MM.1S (cell line): ENCODE results near the gene AHSA1.

Source experiments
- DNase-seq: peaks from one replicate; pipeline ENCODE4 v3.0.0-alpha.2; 2015
- H2AFZ ChIP-seq: fragments of 300-600 bp; sonication (generic); 2 replicates; pipeline ENCODE4 v1.6.0; 2016; ENCODE audit warnings: antibody characterized with exemption, low read length
- H3F3A ChIP-seq: fragments of 300-600 bp; sonication (generic); 2 replicates; pipeline ENCODE4 v1.6.1; 2016; ENCODE audit warnings: mild to moderate bottlenecking, antibody characterized with exemption, low read length, moderate library complexity, mixed read lengths; ENCODE audit not compliant: insufficient read depth
- H3K27ac ChIP-seq: fragments of 300-600 bp; sonication (generic); 2 replicates; pipeline ENCODE4 v1.5.1; 2016; ENCODE audit warnings: mild to moderate bottlenecking, low read length
- H3K27me3 ChIP-seq: fragments of 300-600 bp; sonication (generic); replicated peaks from 2 replicates; pipeline ENCODE4 v1.6.0; 2016; ENCODE audit warnings: low read length; ENCODE audit not compliant: insufficient read depth
- H3K36me3 ChIP-seq: fragments of 300-600 bp; sonication (generic); replicated peaks from 2 replicates; pipeline ENCODE4 v1.6.1; 2016; ENCODE audit warnings: mild to moderate bottlenecking, low read length, mixed read lengths; ENCODE audit not compliant: insufficient read depth
- H3K4me1 ChIP-seq: fragments of 300-600 bp; sonication (generic); 2 replicates; pipeline ENCODE4 v1.6.1; 2016; ENCODE audit warnings: low read length, mixed read lengths
- H3K4me2 ChIP-seq: fragments of 300-600 bp; sonication (generic); 2 replicates; pipeline ENCODE4 v1.6.0; 2016; ENCODE audit warnings: low read depth, low read length
- H3K4me3 ChIP-seq: fragments of 300-600 bp; sonication (generic); 2 replicates; pipeline ENCODE4 v1.5.1; 2016; ENCODE audit warnings: low read length, mixed read lengths
- H3K79me2 ChIP-seq: fragments of 300-600 bp; sonication (generic); 2 replicates; pipeline ENCODE4 v1.6.1; 2016; ENCODE audit warnings: mixed run types, low read length, mixed read lengths
- H3K9ac ChIP-seq: fragments of 300-600 bp; sonication (generic); 2 replicates; pipeline ENCODE4 v1.6.1; 2016; ENCODE audit warnings: low read length, mixed read lengths
- H3K9me2 ChIP-seq: fragments of 300-600 bp; sonication (generic); replicated peaks from 2 replicates; pipeline ENCODE4 v1.6.1; 2016; ENCODE audit warnings: mild to moderate bottlenecking, low read length, mixed read lengths; ENCODE audit not compliant: insufficient read depth
- H3K9me3 ChIP-seq: fragments of 300-600 bp; sonication (generic); replicated peaks from 2 replicates; pipeline ENCODE4 v1.6.1; 2016; ENCODE audit warnings: mild to moderate bottlenecking, low read length, mixed read lengths; ENCODE audit not compliant: insufficient read depth
- H4K20me1 ChIP-seq: fragments of 300-600 bp; sonication (generic); 2 replicates; pipeline ENCODE4 v1.6.1; 2016; ENCODE audit warnings: mild to moderate bottlenecking, low read length, moderate library complexity, mixed read lengths; ENCODE audit not compliant: insufficient read depth
- EZH2 ChIP-seq: fragments of 300-600 bp; sonication (generic); optimal IDR thresholded peaks from 2 replicates; pipeline ENCODE3; 2017; ENCODE audit warnings: low read depth, mild to moderate bottlenecking, antibody characterized with exemption, low read length, mixed read lengths
- EZH2phosphoT487 ChIP-seq: fragments of 300-600 bp; sonication (generic); IDR thresholded peaks from 2 replicates; pipeline ENCODE4 v1.6.1; 2018; ENCODE audit warnings: antibody characterized with exemption, low read length
- TF ChIP-seq, protein P1 (sequence below): fragments of 300-600 bp; sonication (generic); IDR thresholded peaks from 2 replicates; pipeline ENCODE4 v1.5.1; 2016; ENCODE audit warnings: antibody characterized with exemption, low read length, mixed read lengths

The AHSA1 gene

DNA sequence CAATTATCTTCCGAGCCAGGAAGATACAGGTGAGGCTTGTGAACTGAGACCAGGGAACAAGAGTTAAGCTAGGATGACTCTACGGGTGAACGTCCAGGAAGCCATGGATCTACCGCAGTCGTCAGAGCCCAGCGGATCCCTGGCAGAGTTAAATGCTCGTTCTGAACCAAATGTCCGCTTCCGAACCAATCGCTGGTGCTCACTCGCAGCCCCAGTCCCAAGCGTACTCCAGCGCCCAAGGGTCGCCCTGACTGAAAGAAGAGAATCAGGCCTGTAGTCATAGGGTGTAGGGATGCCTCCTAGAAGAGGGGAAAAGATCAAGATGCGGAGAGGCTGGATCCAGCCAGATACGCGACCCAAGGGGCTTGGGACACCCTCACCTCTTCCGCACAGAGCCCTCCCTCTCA is 775 bp upstream of the AHSA1 start:
- Histone ChIP-seq H2AFZ (peak overlapping the region; percentile 46), H4K20me1 (no peaks in the 10 kb centered on the region), H3K79me2 (peaks cover 46% of the 10 kb centered on the region), H3K9me3 (no peaks in the 10 kb centered on the region), H3K4me2 (peak overlapping the region; percentile 74), H3K36me3 (0 out of 2 replicates have a peak, but pooled peaks cover 7% of the 10 kb centered on the region), H3K27me3 (no peaks in the 10 kb centered on the region), H3K4me1 (peaks cover 9% of the 10 kb centered on the region), H3K9ac (peak overlapping the region; percentile 77), H3K9me2 (no peaks in the 10 kb centered on the region), H3F3A (peaks cover 8% of the 10 kb centered on the region; the same call in 1 of the 2 replicates), H3K27ac (peak overlapping the region; percentile 50; the same call in 1 of the 2 replicates), H3K4me3 (peak overlapping the region; percentile 87)
- no peak for TF ChIP-seq EZH2
- TF ChIP-seq EZH2phosphoT487 = no peak
- TF ChIP-seq, protein P1, sequence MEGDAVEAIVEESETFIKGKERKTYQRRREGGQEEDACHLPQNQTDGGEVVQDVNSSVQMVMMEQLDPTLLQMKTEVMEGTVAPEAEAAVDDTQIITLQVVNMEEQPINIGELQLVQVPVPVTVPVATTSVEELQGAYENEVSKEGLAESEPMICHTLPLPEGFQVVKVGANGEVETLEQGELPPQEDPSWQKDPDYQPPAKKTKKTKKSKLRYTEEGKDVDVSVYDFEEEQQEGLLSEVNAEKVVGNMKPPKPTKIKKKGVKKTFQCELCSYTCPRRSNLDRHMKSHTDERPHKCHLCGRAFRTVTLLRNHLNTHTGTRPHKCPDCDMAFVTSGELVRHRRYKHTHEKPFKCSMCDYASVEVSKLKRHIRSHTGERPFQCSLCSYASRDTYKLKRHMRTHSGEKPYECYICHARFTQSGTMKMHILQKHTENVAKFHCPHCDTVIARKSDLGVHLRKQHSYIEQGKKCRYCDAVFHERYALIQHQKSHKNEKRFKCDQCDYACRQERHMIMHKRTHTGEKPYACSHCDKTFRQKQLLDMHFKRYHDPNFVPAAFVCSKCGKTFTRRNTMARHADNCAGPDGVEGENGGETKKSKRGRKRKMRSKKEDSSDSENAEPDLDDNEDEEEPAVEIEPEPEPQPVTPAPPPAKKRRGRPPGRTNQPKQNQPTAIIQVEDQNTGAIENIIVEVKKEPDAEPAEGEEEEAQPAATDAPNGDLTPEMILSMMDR = no peak
- DNase-seq = no peak

DNA sequence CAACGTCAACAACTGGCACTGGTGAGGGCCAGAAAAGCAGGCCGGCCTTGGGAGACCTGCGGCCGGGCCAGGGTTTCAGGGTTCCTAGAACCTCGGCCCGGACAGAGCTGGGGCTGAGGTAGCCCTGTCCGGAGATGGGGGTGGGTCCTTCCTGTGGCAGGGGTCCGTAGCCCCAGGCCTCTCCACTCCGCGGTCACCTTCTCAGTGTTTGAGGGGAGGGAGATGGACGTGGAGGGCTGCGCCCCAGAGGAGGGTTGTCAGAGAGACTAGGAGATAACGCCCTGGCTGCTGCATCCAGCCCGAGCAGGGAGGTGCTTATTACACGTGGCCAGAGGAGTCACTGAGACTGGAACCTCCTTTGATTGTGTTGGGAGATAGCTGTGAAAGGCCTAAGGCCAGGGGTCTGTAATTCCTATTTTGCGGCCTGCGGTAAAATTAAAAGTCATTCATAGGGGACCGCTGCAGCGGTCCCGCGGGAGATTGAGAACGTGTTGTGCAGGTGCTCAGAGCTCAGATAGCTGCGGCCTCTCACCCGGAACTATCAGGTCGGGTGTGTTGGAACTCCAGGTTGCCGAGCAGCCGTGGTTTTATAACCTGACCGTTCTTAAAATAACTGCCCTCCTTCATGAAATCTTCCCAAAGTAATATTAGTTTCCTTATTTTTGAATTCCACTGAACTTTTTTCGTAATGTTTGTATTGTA is 507 bp downstream of the AHSA1 start:
- H3F3A ChIP-seq = peaks cover 8% of the 10 kb centered on the region; the same call in 1 of the 2 replicates
- TF ChIP-seq, protein P1 = no peak
- TF ChIP-seq EZH2 (no peak), EZH2phosphoT487 (no peak)
- H3K4me1 ChIP-seq = peaks cover 9% of the 10 kb centered on the region
- peak overlapping the region; percentile 86 for H3K4me2 ChIP-seq
- peak overlapping the region; percentile 77 for H3K9ac ChIP-seq
- H3K79me2 ChIP-seq = peaks cover 46% of the 10 kb centered on the region
- H4K20me1 ChIP-seq = no peaks in the 10 kb centered on the region
- H3K9me3 ChIP-seq = no peaks in the 10 kb centered on the region
- peak overlapping the region; percentile 68; the same call in 1 of the 2 replicates for H2AFZ ChIP-seq
- H3K9me2 ChIP-seq = no peaks in the 10 kb centered on the region
- peak; percentile 23 for DNase-seq
- 0 out of 2 replicates have a peak, but pooled peaks cover 7% of the 10 kb centered on the region for H3K36me3 ChIP-seq
- H3K27me3 ChIP-seq = no peaks in the 10 kb centered on the region
- H3K4me3 ChIP-seq = peak overlapping the region; percentile 88
- peak overlapping the region; percentile 75; the same call in 1 of the 2 replicates for H3K27ac ChIP-seq

DNA sequence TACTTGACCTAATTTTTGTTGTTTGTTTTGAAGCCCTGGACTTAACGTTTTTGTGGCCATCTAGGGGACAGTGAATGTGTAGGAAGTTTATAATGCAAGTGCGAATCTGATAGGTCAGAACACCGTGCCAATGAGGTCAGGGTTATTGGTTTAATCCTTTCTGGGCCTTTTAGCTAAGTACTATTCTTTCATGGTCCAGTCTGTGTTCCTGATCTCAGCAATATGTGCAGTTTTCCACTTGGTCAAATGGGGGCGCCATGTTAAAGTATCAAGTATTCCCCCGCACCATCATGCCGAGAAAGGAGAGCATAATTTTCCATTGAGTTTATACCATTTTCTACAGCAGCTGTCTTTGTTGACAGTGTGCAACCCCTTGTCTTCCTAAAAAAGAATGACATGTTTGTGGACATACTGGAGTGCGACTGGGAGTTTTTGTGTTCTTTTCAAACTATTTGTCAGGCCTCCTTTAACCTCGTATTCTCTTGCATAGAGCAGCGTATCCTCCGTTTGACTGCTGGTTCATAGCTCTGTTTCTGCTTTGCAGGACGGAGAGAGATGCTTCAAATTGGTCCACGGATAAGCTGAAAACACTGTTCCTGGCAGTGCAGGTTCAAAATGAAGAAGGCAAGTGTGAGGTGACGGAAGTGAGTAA is 1.3 kb downstream of the AHSA1 start:
- peak; percentile 29 for DNase-seq
- Histone ChIP-seq H3K4me3 (peak overlapping the region; percentile 88), H3K36me3 (0 out of 2 replicates have a peak, but pooled peaks cover 7% of the 10 kb centered on the region), H3K4me2 (peak overlapping the region; percentile 86), H3K4me1 (peaks cover 9% of the 10 kb centered on the region), H3K79me2 (peaks cover 46% of the 10 kb centered on the region), H2AFZ (no peak overlapping the region), H3K9me3 (no peaks in the 10 kb centered on the region), H3K9ac (peak overlapping the region; percentile 77; the same call in 1 of the 2 replicates), H3K27me3 (no peaks in the 10 kb centered on the region), H4K20me1 (no peaks in the 10 kb centered on the region), H3K27ac (no peak overlapping the region; the same call in 1 of the 2 replicates), H3F3A (peaks cover 8% of the 10 kb centered on the region; the same call in 1 of the 2 replicates), H3K9me2 (no peaks in the 10 kb centered on the region)
- TF ChIP-seq EZH2phosphoT487 (no peak), EZH2 (no peak)
- TF ChIP-seq, protein P1 = peak; percentile 44
